Endothelial cell of umbilical vein (primary cell): ENCODE measurements around the gene PSMB2. TPM values are rescaled to one million over a fixed set of nuclear protein-coding genes. Genes with fewer than 3 reads are reported as not detected.

Source experiments
- BruUV-seq: library from RNA; stranded (reverse); fragments of 400-500 nt; replicated peaks from 2 replicates; lab custom pipeline; 2021; lab: Mats Ljungman, UMichigan
- CTCF ChIA-PET: fragments of 300-600, 350-600 bp; sonication (Branson Sonifier 250); formaldehyde crosslinking; loops from one replicate; lab custom pipeline; 2021; ENCODE audit warnings: antibody characterized with exemption, inconsistent platforms; lab: Charles Lee
- POLR2A ChIA-PET: fragments of 300-600, 350-600 bp; sonication (Branson Sonifier 250); formaldehyde crosslinking; loops from one replicate; lab custom pipeline; 2021; ENCODE audit warnings: antibody characterized with exemption, inconsistent platforms; lab: Charles Lee
- DNase-seq: peaks from one replicate; pipeline ENCODE4 v3.0.0-alpha.2; 2011; ENCODE audit warnings: low read depth, low spot score
- FAIRE-seq: peaks from 2 replicates; lab custom pipeline; 2011; peaks lifted over from hg19 to GRCh38; lab: Jason Lieb, UNC
- H2AFZ ChIP-seq: 2 replicates; pipeline ENCODE4 v1.6.0; 2012; ENCODE audit warnings: low read depth, low read length, control low read depth, inconsistent platforms
- H3K27ac ChIP-seq: 2 replicates; pipeline ENCODE4 v1.5.1; 2011; ENCODE audit warnings: low read depth, mild to moderate bottlenecking, control low read depth, low read length, moderate library complexity; ENCODE audit not compliant: insufficient read depth
- H3K27me3 ChIP-seq, 2 experiments: 2 replicates each; pipeline versions ENCODE4 v1.6.0 to v1.6.1; 2011; ENCODE audit warnings: low read length in 2 of 2, mixed read lengths in 1 of 2; ENCODE audit not compliant: control insufficient read depth in 2 of 2, insufficient read depth in 2 of 2
- H3K36me3 ChIP-seq, 2 experiments: 2 replicates in 1 of 2; 3 replicates in 1 of 2; pipeline ENCODE4 v1.5.1; 2011; ENCODE audit warnings: low read length in 2 of 2, mild to moderate bottlenecking in 1 of 2, moderate library complexity in 1 of 2; ENCODE audit not compliant: control insufficient read depth in 2 of 2, insufficient read depth in 2 of 2; ENCODE audit errors: extremely low read depth in 1 of 2
- H3K4me1 ChIP-seq: 3 replicates; pipeline ENCODE4 v1.5.1; 2011; ENCODE audit warnings: mild to moderate bottlenecking, low read length; ENCODE audit not compliant: control insufficient read depth, insufficient read depth; ENCODE audit errors: extremely low read depth
- H3K4me2 ChIP-seq: 2 replicates; pipeline ENCODE4 v1.6.1; 2011; ENCODE audit warnings: low read length, control low read depth, mixed read lengths; ENCODE audit not compliant: insufficient read depth
- H3K4me3 ChIP-seq, 3 experiments: fragments of 200-600 bp in 1 of 3; sonication (generic), shearing (Covaris generic) in 1 of 3; replicated peaks in 1 of 3; 2 replicates each; pipeline ENCODE4 v1.5.1; 2011 to 2016; ENCODE audit warnings: control low read depth in 3 of 3, low read length in 3 of 3, mild to moderate bottlenecking in 2 of 3, inconsistent platforms in 1 of 3, low read depth in 1 of 3, moderate library complexity in 1 of 3; ENCODE audit not compliant: insufficient read depth in 1 of 3
- H3K79me2 ChIP-seq: 2 replicates; pipeline ENCODE4 v1.6.0; 2012; ENCODE audit warnings: low read length, inconsistent platforms; ENCODE audit not compliant: control insufficient read depth, insufficient read depth
- H3K9ac ChIP-seq: replicated peaks from 2 replicates; pipeline ENCODE3; 2011; ENCODE audit warnings: low read length, control low read depth; ENCODE audit not compliant: insufficient read depth; ENCODE audit errors: extremely low read depth
- H3K9me1 ChIP-seq: replicated peaks from 3 replicates; pipeline ENCODE4 v1.6.0; 2011; ENCODE audit warnings: mild to moderate bottlenecking, low read length; ENCODE audit not compliant: control insufficient read depth, insufficient read depth; ENCODE audit errors: extremely low read depth
- H3K9me3 ChIP-seq: replicated peaks from 2 replicates; pipeline ENCODE4 v1.5.1; 2012; ENCODE audit warnings: low read length, inconsistent platforms; ENCODE audit not compliant: control insufficient read depth, insufficient read depth
- H4K20me1 ChIP-seq: replicated peaks from 2 replicates; pipeline ENCODE3; 2011; ENCODE audit warnings: mild to moderate bottlenecking, low read length; ENCODE audit not compliant: control insufficient read depth, insufficient read depth; ENCODE audit errors: extremely low read depth
- CTCF ChIP-seq, 2 donors: IDR thresholded peaks; 1 replicate in 1 of 2; 2 replicates in 1 of 2; pipeline ENCODE4 v1.5.1; 2011; ENCODE audit warnings: low read length in 2 of 2, mild to moderate bottlenecking in 2 of 2, moderate library complexity in 2 of 2, control low read depth in 1 of 2, inconsistent platforms in 1 of 2, low read depth in 1 of 2; ENCODE audit not compliant: insufficient read depth in 1 of 2; ENCODE audit errors: extremely low read depth in 1 of 2
- EZH2 ChIP-seq: IDR thresholded peaks from 2 replicates; pipeline ENCODE4 v1.6.1; 2012; ENCODE audit warnings: borderline replicate concordance, low read depth, mild to moderate bottlenecking, moderate library complexity, low read length, inconsistent platforms; ENCODE audit not compliant: severe bottlenecking
- FOS ChIP-seq: IDR thresholded peaks from 2 replicates; pipeline ENCODE4 v1.6.1; 2011; ENCODE audit warnings: mild to moderate bottlenecking, low read length, moderate library complexity, borderline replicate concordance; ENCODE audit not compliant: insufficient read depth
- GATA2 ChIP-seq: IDR thresholded peaks from 2 replicates; pipeline ENCODE4 v1.7.0; 2011; ENCODE audit warnings: low read depth, mild to moderate bottlenecking, moderate library complexity, mixed read lengths, low read length; ENCODE audit not compliant: insufficient read length, insufficient read depth
- JUN ChIP-seq: IDR thresholded peaks from 2 replicates; pipeline ENCODE4 v1.6.1; 2011; ENCODE audit warnings: borderline replicate concordance, low read depth; ENCODE audit not compliant: insufficient read length, insufficient read depth
- MAX ChIP-seq: IDR thresholded peaks from 2 replicates; pipeline ENCODE4 v1.6.1; 2011; ENCODE audit not compliant: insufficient read depth, insufficient read length
- MYC ChIP-seq: IDR thresholded peaks from one replicate; pipeline ENCODE4 v1.6.1; 2011; ENCODE audit warnings: mild to moderate bottlenecking, low read depth, low read length
- POLR2A ChIP-seq: IDR thresholded peaks from 2 replicates; pipeline ENCODE4 v1.6.1; 2012; ENCODE audit warnings: low read depth, mild to moderate bottlenecking, control low read depth, low read length
- POLR2AphosphoS5 ChIP-seq: IDR thresholded peaks from 2 replicates; pipeline ENCODE4 v1.6.1; 2012; ENCODE audit warnings: low read depth, mild to moderate bottlenecking, control low read depth, low read length, moderate library complexity; ENCODE audit not compliant: insufficient read depth
- dilution Hi-C: fragments of 300-500 bp; cut with MboI; formaldehyde crosslinking; loops from one replicate; pipeline ENCODE4 v1.15.0; 2019; ENCODE audit warnings: low sequenced_read_pairs; ENCODE audit not compliant: extremely low pct_ligation_motif_present
- intact Hi-C: fragments of 100-400 bp; cut with micrococcal nuclease; formaldehyde crosslinking; loops from one replicate; pipeline ENCODE4 v1.10.0; 2022
- polyA plus RNA-seq, 4 experiments: library from polyadenylated mRNA; depleted of rRNA in 3 of 4; stranded (reverse) in 3 of 4; unstranded in 1 of 4; fragments of >200 nt; gene quantifications; 2 replicates each; pipeline versions ENCODE4 v1.2.1 to v1.2.3, GENCODE V29; 2011 to 2012; ENCODE audit warnings: missing spikeins in 1 of 4
- total RNA-seq: library from RNA; stranded (reverse); gene quantifications from 2 replicates; pipeline ENCODE4 v1.2.3, GENCODE V29; 2021

The PSMB2 gene
- total and polyA plus RNA-seq, 2 donors (not counting 3 experiments of a cell fraction or from before 2014, with no cell fraction given), result 93.6 to 118 TPM

GRCh38 chr1:35599411-35599810, 41.9 kb downstream of the PSMB2 start:
- no peak overlapping the region for H2AFZ ChIP-seq
- H3K36me3 ChIP-seq, result peaks cover 12 to 14% of the 10 kb centered on the region in 2 experiments
- no peaks in the 10 kb centered on the region for H3K4me1 ChIP-seq
- no TSS peak for BruUV-seq
- dilution Hi-C loops, result no loop called here
- H3K4me3 ChIP-seq, result no peak overlapping the region
- no peak overlapping the region for H3K27ac ChIP-seq
- H3K9me3 ChIP-seq, result no peaks in the 10 kb centered on the region
- FAIRE-seq, result peak; percentile 8
- CTCF ChIA-PET, result no interaction called here
- no peak overlapping the region for H3K9ac ChIP-seq
- DNase-seq, result no peak
- no peak for TF ChIP-seq FOS
- TF ChIP-seq GATA2, result no peak
- TF ChIP-seq MYC, result no peak
- no peak for TF ChIP-seq JUN
- no peaks in the 10 kb centered on the region for H3K9me1 ChIP-seq
- H3K27me3 ChIP-seq, result no peaks in the 10 kb centered on the region
- intact Hi-C loops, result loop anchor here (2.0 kb wide), 1 partner anchor 35 kb away; no protein-coding TSS in a partner anchor
- no peaks in the 10 kb centered on the region for H3K79me2 ChIP-seq
- POLR2A ChIA-PET, result no interaction called here
- no peak overlapping the region for H3K4me2 ChIP-seq
- H4K20me1 ChIP-seq, result no peaks in the 10 kb centered on the region

- Histone ChIP-seq H3K9me3 (no peaks in the 10 kb centered on the region), H4K20me1 (no peaks in the 10 kb centered on the region), H3K9me1 (no peaks in the 10 kb centered on the region), H3K4me2 (no peak overlapping the region), H2AFZ (no peak overlapping the region), H3K79me2 (no peaks in the 10 kb centered on the region), H3K4me3 (no peak overlapping the region), H3K27me3 (no peaks in the 10 kb centered on the region), H3K4me1 (no peaks in the 10 kb centered on the region), H3K9ac (no peak overlapping the region), H3K36me3 (peaks cover 10 to 11% of the 10 kb centered on the region in 2 experiments), H3K27ac (no peak overlapping the region)
- dilution Hi-C loops (no loop called here), intact Hi-C loops (loop anchor here (2.0 kb wide), 1 partner anchor 36 kb away; no protein-coding TSS in a partner anchor)
- TF ChIP-seq JUN (no peak), MYC (no peak), CTCF (IDR thresholded peaks at IDR 0.05; ENCODE audit: extremely low read depth in 1 of 2, insufficient read depth in 1 of 2, low read depth in 1 of 2, low read length in 2 of 2) (no peak), GATA2 (no peak), MAX (no peak), FOS (no peak), POLR2A (no peak), EZH2 (no peak), POLR2AphosphoS5 (no peak)
- no TSS peak for BruUV-seq
- ChIA-PET POLR2A (no interaction called here), CTCF (no interaction called here)
- no peak for FAIRE-seq
- no peak for DNase-seq
Observed at GRCh38 chr1:35598895-35599294, 42.4 kb downstream of the PSMB2 start.
